Right atrium auricular region (tissue), 2 donors: ENCODE measurements around the gene TEX44. TPM values are rescaled to one million over a fixed set of nuclear protein-coding genes. Genes with fewer than 3 reads are reported as not detected.
"Not testable (repeated sequence)": the region's sequence is repeated elsewhere in the genome, so short reads cannot be mapped to it uniquely, and the experiment has no call there.

ENCODE experiments used
- DNase-seq: peaks from one replicate; pipeline ENCODE4 v3.0.0-alpha.2; 2019; ENCODE audit warnings: low spot score
- H3K27ac ChIP-seq, 2 donors: fragments of 200-600 bp; sonication (generic); 1 replicate in 1 of 2; 2 replicates in 1 of 2; pipeline ENCODE4 v1.5.1; 2016 to 2019
- H3K27me3 ChIP-seq, 2 donors: fragments of 200-600 bp; sonication (generic); one replicate each; pipeline versions ENCODE4 v1.5.1 to v1.6.0; 2017 to 2019
- H3K36me3 ChIP-seq: fragments of 200-600 bp; sonication (generic); one replicate; pipeline ENCODE4 v1.5.1; 2016
- H3K4me1 ChIP-seq, 2 donors: fragments of 200-600 bp; sonication (generic); one replicate each; pipeline versions ENCODE4 v1.5.1 to v1.6.0; 2017 to 2019
- H3K4me3 ChIP-seq, 2 donors: fragments of 200-600 bp; sonication (generic); 1 replicate in 1 of 2; 2 replicates in 1 of 2; pipeline ENCODE4 v1.5.1; 2017 to 2019; ENCODE audit warnings: mild to moderate bottlenecking in 1 of 2, moderate library complexity in 1 of 2
- H3K9me3 ChIP-seq, 2 donors: fragments of 200-600 bp; sonication (generic); one replicate each; pipeline ENCODE4 v1.5.1; 2019
- total RNA-seq, 2 donors: library from RNA; depleted of rRNA; stranded (reverse); fragments of >200 nt; gene quantifications; one replicate each; pipeline ENCODE4 v1.1.0, GENCODE V29; 2016
- TF ChIP-seq, protein P1 (sequence below), 2 donors: fragments of 200-600 bp; sonication (generic); IDR thresholded peaks; one replicate each; pipeline ENCODE4 v1.5.1; 2019; ENCODE audit warnings: antibody characterized with exemption in 2 of 2

Gene TEX44
- total RNA-seq, 2 donors from 2014 or later = not detected

DNA sequence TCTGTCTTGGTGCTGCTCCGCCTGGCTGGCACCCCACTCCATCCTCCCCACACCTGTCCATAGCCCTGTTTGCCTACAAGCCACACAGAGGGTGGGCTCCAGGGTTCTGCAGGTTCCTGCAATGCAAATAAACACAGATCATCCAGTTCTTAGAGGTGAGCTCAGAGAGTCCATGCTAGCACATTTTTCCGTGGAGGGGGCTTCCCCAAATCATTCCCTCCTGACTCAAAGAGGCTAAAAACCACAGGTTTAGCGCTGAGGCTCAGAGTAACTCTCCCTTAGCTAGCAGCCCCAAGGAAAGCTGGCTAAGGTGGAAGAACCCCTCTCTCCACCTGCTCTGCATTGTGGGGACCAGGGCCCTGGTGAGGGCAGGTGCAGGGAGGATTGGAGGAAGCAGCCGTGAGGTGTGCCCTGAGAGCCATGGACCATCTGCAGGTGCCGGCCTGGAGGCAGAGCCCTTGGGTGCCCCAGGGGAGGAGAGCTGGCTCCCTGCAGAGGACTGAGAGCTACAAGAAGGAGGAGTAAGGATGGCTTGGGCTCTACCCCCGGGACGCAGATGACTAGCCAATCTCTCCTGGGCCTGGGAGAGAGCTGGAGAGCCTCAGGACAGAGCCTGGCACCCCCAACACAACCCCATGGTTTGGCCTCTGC, 23.8 kb upstream of the TEX44 start:
- H3K27me3 ChIP-seq = no peaks in the 10 kb centered on the region

DNA sequence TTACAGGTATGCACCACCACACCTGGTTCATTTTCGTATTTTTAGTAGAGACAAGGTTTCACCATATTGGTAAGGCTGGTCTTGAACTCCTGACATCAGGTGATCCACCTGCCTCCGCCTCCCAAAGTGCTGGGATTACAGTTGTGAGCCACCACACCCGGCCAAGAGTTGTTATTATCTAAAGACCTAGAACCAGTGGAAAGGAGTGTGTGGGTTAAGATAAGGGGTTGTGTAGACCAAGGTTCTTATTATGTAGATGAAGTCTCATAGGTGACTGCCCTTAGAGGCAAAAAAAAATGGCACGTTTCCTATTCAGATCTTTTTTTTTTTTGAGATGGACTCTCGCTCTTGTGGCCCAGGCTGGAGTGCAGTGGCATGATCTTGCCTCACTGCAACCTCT, 21.7 kb upstream of the TEX44 start:
- not testable (repeated sequence) for H3K27me3 ChIP-seq, H3K27ac ChIP-seq, H3K4me1 ChIP-seq, H3K9me3 ChIP-seq, H3K4me3 ChIP-seq, DNase-seq, H3K36me3 ChIP-seq

More for the DNA sequence above, 23.8 kb upstream of the TEX44 start:
- no peak overlapping the region for H3K27ac ChIP-seq
- no peaks in the 10 kb centered on the region for H3K36me3 ChIP-seq
- TF ChIP-seq, protein P1, sequence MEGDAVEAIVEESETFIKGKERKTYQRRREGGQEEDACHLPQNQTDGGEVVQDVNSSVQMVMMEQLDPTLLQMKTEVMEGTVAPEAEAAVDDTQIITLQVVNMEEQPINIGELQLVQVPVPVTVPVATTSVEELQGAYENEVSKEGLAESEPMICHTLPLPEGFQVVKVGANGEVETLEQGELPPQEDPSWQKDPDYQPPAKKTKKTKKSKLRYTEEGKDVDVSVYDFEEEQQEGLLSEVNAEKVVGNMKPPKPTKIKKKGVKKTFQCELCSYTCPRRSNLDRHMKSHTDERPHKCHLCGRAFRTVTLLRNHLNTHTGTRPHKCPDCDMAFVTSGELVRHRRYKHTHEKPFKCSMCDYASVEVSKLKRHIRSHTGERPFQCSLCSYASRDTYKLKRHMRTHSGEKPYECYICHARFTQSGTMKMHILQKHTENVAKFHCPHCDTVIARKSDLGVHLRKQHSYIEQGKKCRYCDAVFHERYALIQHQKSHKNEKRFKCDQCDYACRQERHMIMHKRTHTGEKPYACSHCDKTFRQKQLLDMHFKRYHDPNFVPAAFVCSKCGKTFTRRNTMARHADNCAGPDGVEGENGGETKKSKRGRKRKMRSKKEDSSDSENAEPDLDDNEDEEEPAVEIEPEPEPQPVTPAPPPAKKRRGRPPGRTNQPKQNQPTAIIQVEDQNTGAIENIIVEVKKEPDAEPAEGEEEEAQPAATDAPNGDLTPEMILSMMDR (IDR thresholded peaks at IDR 0.05) = no peak
- H3K9me3 ChIP-seq = no peaks in the 10 kb centered on the region
- no peak overlapping the region for H3K4me3 ChIP-seq
- DNase-seq = no peak
- H3K4me1 ChIP-seq = no peaks in the 10 kb centered on the region

DNA sequence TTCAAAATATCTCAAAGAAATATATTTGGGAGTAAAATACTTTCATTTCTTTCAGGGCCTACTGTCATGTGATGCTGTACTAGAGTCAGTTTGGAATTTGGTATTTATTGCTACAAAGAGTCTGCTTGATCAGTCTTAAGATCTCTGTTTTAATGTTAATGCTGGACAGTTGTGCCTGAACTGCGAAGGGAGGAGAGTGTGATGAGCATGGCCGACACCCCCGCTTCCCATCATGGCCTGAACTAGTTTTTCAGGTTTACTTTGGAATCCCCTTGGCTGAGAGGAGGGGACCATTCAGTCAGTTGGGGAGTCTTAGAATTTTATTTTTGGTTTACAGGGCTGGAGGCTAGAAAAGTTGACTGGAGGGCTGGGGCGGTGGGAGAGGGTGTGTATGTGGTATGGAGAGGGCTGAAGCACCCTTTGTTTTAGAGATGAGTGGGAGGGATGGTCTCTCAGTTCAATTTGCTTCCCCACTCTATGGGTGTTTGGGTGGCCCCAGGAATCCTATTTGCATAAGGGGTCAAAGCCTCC, 20.9 kb upstream of the TEX44 start:
- Histone ChIP-seq H3K27me3 (no peaks in the 10 kb centered on the region), H3K27ac (no peak overlapping the region), H3K4me3 (no peak overlapping the region), H3K36me3 (no peaks in the 10 kb centered on the region), H3K9me3 (no peaks in the 10 kb centered on the region), H3K4me1 (no peaks in the 10 kb centered on the region)
- TF ChIP-seq, protein P1 (IDR thresholded peaks at IDR 0.05) = no peak
- no peak for DNase-seq

DNA sequence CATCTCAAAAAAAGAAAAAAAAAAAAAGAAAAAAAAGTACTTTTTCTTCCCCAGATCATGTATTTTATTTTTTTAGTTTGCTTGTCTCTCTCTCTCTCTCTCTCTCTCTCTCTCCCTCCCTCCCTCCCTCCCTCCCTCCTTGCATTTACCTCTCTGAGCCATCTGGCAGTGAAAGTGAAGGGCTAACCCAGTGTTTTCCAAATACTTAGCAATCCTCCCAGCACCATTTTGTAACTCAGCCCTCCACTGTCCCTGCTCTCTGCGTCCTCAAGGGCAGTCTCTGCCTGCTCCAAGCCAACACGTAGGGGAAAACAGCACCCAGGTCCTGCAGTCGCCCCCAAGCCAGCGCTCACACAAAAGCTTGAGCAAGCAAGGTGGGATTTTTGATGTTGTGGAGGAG, 19.6 kb upstream of the TEX44 start:
- H3K36me3 ChIP-seq = no peaks in the 10 kb centered on the region
- no peak overlapping the region for H3K4me3 ChIP-seq
- no peaks in the 10 kb centered on the region for H3K4me1 ChIP-seq
- H3K9me3 ChIP-seq = no peaks in the 10 kb centered on the region
- no peak overlapping the region for H3K27ac ChIP-seq
- TF ChIP-seq, protein P1 (IDR thresholded peaks at IDR 0.05) = no peak
- DNase-seq = no peak
- H3K27me3 ChIP-seq = no peaks in the 10 kb centered on the region

DNA sequence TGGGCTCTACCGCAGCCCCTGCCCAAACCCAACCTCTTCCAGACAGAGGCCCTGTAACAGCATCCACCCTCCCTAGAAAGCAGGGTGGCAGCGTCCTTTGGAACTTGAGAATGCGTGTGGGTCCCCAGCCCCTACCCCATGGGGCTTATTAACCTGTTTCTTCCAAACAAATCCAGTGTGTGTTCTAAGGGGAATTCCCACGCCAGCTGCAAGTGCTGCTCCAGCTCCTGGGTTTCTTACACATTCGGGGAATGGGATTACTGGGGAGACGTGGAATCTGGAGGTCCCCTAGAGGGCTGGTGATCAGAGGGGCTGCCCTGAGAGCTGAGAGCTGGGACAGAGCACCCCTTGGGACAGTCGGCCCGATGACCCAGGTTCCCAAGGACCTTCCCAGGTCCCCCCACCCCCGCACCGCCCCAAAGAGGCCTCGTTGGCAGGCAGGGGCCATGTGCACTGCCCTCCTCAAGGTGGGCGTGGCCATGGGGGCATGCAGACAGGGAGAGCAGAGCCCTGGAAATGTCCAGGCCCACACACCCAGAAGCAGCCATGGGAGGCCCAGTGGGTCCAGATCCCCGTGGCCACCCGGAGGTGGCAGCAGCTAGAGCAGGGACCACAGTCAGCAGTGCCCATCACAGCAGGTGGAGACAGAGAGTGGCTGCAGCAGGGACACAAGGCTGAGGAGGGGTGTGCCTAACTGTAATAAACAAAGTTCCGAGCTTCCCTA, 18.8 kb upstream of the TEX44 start:
- H3K4me1 ChIP-seq = no peaks in the 10 kb centered on the region
- H3K27ac ChIP-seq = no peak overlapping the region
- H3K36me3 ChIP-seq = no peaks in the 10 kb centered on the region
- H3K4me3 ChIP-seq = no peak overlapping the region
- TF ChIP-seq, protein P1 (IDR thresholded peaks at IDR 0.05) = no peak
- H3K9me3 ChIP-seq = no peaks in the 10 kb centered on the region
- no peak for DNase-seq
- H3K27me3 ChIP-seq = no peaks in the 10 kb centered on the region

DNA sequence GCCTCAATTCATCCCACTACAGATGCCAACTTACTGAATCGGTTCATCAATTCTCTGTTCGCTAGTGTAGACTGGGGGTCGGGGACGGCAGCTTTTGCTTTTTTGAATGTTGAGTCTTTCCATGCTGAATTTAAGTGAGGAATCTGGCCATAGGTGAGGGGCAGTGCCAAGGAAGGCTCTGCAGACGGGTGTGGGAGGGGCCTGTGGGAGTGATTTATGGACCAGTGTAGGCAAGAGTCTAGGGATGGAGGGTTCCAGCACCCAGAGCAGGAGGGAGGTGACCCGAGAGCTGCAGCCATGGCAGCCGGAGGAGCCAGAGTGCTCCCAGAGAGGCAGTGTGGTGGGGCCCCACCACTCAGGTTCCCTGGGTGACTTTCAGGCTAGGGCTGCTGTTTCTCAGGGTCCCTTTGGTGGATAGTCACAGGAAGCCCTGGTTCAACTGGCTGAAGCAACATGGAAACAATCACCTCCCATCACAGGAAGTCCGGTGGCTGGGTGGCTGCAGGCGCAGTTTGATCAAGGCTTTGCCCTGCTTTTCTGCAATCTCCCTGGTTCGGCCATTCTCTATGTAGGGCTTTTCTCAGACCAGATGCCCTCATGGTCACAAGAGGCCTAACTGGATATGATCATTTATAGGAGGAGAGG, 16.9 kb upstream of the TEX44 start:
- Histone ChIP-seq H3K4me3 (no peak overlapping the region), H3K27ac (no peak overlapping the region), H3K4me1 (no peaks in the 10 kb centered on the region), H3K9me3 (no peaks in the 10 kb centered on the region), H3K27me3 (no peaks in the 10 kb centered on the region), H3K36me3 (no peaks in the 10 kb centered on the region)
- DNase-seq = no peak
- TF ChIP-seq, protein P1 (IDR thresholded peaks at IDR 0.05) = no peak
